ENCODE data around the gene VWA8.

VWA8 gene

DNA sequence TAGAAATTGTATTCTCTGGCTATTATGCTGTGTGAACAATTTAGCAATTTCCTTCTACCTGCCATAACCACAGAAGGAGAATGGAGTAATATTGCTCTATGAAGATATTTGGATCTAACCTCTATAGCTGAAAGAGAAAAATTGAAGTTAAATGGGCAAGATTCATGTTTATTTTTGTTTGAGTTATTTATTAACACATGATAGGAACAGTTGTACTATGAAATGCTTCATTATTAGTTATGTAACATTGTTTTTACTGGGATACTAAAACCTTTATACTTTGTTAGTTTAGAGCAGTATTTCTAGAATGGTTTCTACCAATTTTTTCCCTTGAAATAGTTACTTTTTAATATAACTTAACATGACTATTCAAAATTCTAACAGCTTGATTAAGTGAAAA, 27.3 kb upstream of the VWA8 start:
- TF ChIP-seq, protein P1, sequence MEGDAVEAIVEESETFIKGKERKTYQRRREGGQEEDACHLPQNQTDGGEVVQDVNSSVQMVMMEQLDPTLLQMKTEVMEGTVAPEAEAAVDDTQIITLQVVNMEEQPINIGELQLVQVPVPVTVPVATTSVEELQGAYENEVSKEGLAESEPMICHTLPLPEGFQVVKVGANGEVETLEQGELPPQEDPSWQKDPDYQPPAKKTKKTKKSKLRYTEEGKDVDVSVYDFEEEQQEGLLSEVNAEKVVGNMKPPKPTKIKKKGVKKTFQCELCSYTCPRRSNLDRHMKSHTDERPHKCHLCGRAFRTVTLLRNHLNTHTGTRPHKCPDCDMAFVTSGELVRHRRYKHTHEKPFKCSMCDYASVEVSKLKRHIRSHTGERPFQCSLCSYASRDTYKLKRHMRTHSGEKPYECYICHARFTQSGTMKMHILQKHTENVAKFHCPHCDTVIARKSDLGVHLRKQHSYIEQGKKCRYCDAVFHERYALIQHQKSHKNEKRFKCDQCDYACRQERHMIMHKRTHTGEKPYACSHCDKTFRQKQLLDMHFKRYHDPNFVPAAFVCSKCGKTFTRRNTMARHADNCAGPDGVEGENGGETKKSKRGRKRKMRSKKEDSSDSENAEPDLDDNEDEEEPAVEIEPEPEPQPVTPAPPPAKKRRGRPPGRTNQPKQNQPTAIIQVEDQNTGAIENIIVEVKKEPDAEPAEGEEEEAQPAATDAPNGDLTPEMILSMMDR (IDR thresholded peaks at IDR 0.05): no peak
- Histone ChIP-seq H3K9me3 (no peaks in the 10 kb centered on the region), H3K27ac (no peak overlapping the region), H3K36me3 (no peaks in the 10 kb centered on the region), H3K4me3 (no peak overlapping the region), H3K4me1 (no peaks in the 10 kb centered on the region), H3K27me3 (no peaks in the 10 kb centered on the region)
- intact Hi-C loops (cut with DNase I; ENCODE audit: low total_unique reads): no loop called here
- no peak for DNase-seq

DNA sequence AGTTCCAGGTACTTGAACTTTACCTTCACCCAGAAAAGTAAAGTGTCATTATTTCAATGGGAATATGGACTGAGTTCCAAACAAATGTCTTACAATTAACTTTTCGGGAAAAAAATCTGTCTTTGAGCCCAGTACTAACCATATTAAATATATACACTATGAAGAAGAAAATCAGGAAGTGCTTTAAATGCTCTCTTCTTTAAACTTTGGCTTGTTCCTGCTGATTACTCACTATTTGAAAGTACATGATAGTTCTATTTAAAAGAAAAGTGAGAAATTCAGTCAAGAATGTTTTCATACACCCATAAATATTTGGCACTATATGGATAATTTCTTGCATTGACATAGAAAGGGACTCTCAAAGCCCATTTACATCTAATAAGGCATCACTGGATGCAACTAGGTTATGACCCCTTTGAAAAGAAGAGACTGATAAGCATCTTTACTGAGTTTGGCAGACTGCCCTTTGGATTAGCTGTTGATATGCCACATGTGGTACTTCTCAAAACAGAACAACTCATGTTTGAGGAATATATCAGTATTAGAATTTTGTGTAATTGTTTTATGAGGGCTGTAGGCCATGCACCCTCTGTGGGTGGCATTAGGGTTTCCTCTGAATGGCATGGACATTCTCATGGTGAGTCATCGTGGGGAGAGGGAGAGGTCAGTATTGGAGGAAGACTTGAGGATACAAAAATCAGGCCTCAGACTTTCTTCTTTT, 25.0 kb upstream of the VWA8 start:
- Histone ChIP-seq H3K27me3 (no peaks in the 10 kb centered on the region), H3K4me1 (no peaks in the 10 kb centered on the region), H3K9me3 (no peaks in the 10 kb centered on the region), H3K27ac (no peak overlapping the region), H3K36me3 (no peaks in the 10 kb centered on the region), H3K4me3 (no peak overlapping the region)
- intact Hi-C loops (cut with DNase I; ENCODE audit: low total_unique reads): no loop called here
- TF ChIP-seq, protein P1 (IDR thresholded peaks at IDR 0.05): no peak
- no peak for DNase-seq

DNA sequence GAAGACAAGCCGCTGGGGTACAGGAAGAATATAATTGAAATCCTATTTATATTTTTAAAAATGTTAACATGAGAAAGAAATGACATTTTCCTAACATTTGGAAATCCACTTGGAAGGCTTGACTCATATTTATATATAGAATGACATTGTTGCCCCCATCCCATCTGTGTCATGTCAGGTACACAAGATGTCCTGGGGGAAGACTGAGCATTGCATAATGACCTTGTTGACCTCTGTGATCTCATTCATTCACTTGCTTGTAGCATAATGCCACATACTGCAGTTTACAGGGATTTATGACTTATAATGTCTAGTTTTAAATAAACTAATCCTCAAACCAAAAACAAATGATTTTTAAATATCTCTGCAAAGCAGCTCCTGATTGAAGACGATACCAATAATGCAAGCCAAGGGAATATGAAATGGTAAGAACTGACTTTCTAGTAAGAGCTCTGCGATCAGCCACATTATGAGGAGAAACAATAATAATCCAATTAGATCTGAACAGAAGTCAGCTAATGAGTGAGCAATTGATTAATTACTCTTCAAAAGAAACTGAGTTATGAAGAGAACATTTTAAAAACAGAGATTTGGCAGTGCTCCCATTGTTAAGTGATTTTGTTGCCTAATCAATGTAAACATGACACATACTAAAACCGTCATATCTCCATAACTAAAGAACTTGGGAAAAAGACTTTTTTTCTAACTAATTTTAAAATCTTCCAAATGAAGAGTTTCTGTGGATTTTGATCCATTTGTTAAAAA, 21.2 kb upstream of the VWA8 start:
- H3K4me3 ChIP-seq: no peak overlapping the region
- DNase-seq: no peak
- no peaks in the 10 kb centered on the region for H3K9me3 ChIP-seq
- intact Hi-C loops (cut with DNase I; ENCODE audit: low total_unique reads): no loop called here
- H3K27me3 ChIP-seq: no peaks in the 10 kb centered on the region
- TF ChIP-seq, protein P1 (IDR thresholded peaks at IDR 0.05): no peak
- H3K4me1 ChIP-seq: no peaks in the 10 kb centered on the region
- H3K36me3 ChIP-seq: no peaks in the 10 kb centered on the region
- no peak overlapping the region for H3K27ac ChIP-seq

DNA sequence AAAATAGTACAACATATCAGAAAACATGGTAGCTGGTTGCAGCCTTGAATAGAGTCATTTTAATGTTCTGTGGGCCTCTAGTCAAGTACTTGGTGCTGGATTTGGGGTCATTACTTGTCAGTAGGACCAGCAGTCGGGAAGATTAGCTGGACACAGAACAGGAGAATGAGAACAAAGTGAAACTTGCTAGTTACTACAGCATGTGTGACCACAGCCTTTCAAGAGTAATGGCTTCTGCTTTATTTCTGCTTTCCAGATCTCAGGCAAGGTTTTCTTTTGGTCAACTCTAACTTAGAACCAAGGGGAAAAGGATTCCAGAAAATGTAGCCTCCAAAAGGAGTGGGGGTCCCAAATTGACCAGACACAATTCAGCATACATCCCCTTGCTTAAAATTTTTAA, 17.1 kb upstream of the VWA8 start:
- H3K27me3 ChIP-seq: no peaks in the 10 kb centered on the region
- DNase-seq: no peak
- TF ChIP-seq, protein P1 (IDR thresholded peaks at IDR 0.05): no peak
- no peak overlapping the region for H3K27ac ChIP-seq
- no peaks in the 10 kb centered on the region for H3K36me3 ChIP-seq
- H3K4me1 ChIP-seq: no peaks in the 10 kb centered on the region
- no peak overlapping the region for H3K4me3 ChIP-seq
- no peaks in the 10 kb centered on the region for H3K9me3 ChIP-seq
- intact Hi-C loops (cut with DNase I; ENCODE audit: low total_unique reads): no loop called here

DNA sequence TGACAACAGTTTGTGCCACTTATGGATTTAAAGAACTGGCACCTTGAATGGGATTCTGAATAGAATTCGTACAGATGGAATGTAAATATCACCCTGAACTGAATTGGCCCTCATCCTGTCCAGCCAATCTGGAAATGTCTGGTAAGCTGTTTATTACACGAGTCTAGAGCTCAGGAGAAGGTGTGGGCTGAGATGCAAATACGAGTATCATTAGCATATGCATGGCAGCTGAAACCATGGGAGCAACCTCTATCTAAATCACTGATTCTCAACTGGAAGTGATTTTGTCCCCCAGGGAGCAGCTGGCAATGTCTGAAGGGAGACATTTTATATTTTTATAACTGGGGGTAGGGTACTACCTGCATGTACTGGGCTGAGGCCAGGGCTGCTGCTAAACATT, 15.6 kb upstream of the VWA8 start:
- TF ChIP-seq, protein P1 (IDR thresholded peaks at IDR 0.05): no peak

More for the DNA sequence above, 15.6 kb upstream of the VWA8 start:
- Histone ChIP-seq H3K4me3 (no peak overlapping the region), H3K4me1 (no peaks in the 10 kb centered on the region), H3K36me3 (no peaks in the 10 kb centered on the region), H3K9me3 (no peaks in the 10 kb centered on the region), H3K27ac (no peak overlapping the region), H3K27me3 (no peaks in the 10 kb centered on the region)
- no peak for DNase-seq
- intact Hi-C loops (cut with DNase I; ENCODE audit: low total_unique reads): no loop called here

Data from tibial artery (tissue), 4 donors.